IMR-90 (cell line): ENCODE measurements around the gene SSR2. TPM values are rescaled to one million over a fixed set of nuclear protein-coding genes. Genes with fewer than 3 reads are reported as not detected.

ENCODE experiments used
- ATAC-seq: fragments of 200-7000 bp; cut with Tn5 transposase; 2 replicates; pipeline ENCODE4 v1.9.1; 2020; ENCODE audit warnings: low read depth, mild to moderate bottlenecking, moderate library complexity
- BruUV-seq: library from RNA; stranded (reverse); fragments of 400-500 nt; replicated peaks from 2 replicates; lab custom pipeline; 2021; lab: Mats Ljungman, UMichigan
- CTCF ChIA-PET: fragments of 300-600 bp; formaldehyde crosslinking; extraction: SDS; loops from one replicate; lab custom pipeline; 2021; ENCODE audit warnings: antibody characterized with exemption; lab: Yijun Ruan, JAX
- POLR2A ChIA-PET: fragments of 300-600 bp; sonication (Branson Sonifier 250); formaldehyde crosslinking; loops from one replicate; lab custom pipeline; 2022; ENCODE audit warnings: antibody characterized with exemption; ENCODE audit not compliant: unreplicated experiment; lab: Charles Lee
- DNase-seq: peaks from one replicate; pipeline ENCODE4 v3.0.0; 2013
- H2AFZ ChIP-seq: replicated peaks from 2 replicates; pipeline ENCODE3; 2013; ENCODE audit warnings: low read length, mild to moderate bottlenecking; ENCODE audit not compliant: poor library complexity
- H2AK5ac ChIP-seq: 2 replicates; pipeline ENCODE4 v1.6.1; 2013; ENCODE audit warnings: low read depth, low read length, inconsistent platforms
- H2AK9ac ChIP-seq: replicated peaks from 2 replicates; pipeline ENCODE3; 2013; ENCODE audit warnings: mild to moderate bottlenecking, low read depth, low read length, moderate library complexity; ENCODE audit not compliant: poor library complexity
- H2BK120ac ChIP-seq: 2 replicates; pipeline ENCODE4 v1.6.1; 2013; ENCODE audit warnings: low read depth, low read length, inconsistent platforms
- H2BK15ac ChIP-seq: 3 replicates; pipeline ENCODE4 v1.6.1; 2013; ENCODE audit warnings: low read depth, low read length, inconsistent platforms
- H2BK20ac ChIP-seq: 2 replicates; pipeline ENCODE4 v1.6.1; 2013; ENCODE audit warnings: low read depth, mild to moderate bottlenecking, inconsistent platforms, low read length, moderate library complexity
- H2BK5ac ChIP-seq: 2 replicates; pipeline ENCODE4 v1.6.1; 2013; ENCODE audit warnings: mild to moderate bottlenecking, low read depth, low read length, inconsistent platforms; ENCODE audit not compliant: poor library complexity, severe bottlenecking
- H3K14ac ChIP-seq: replicated peaks from 2 replicates; pipeline ENCODE4 v1.6.1; 2013; ENCODE audit warnings: low read depth, low read length, inconsistent platforms
- H3K18ac ChIP-seq: 2 replicates; pipeline ENCODE4 v1.6.1; 2013; ENCODE audit warnings: low read depth, low read length, control low read depth
- H3K23ac ChIP-seq: 2 replicates; pipeline ENCODE4 v1.6.1; 2013; ENCODE audit warnings: low read depth, low read length, inconsistent platforms
- H3K27ac ChIP-seq: 2 replicates; pipeline ENCODE4 v1.5.1; 2013; ENCODE audit warnings: mild to moderate bottlenecking, control low read depth, low read length; ENCODE audit not compliant: insufficient read depth
- H3K27me3 ChIP-seq: 2 replicates; pipeline ENCODE4 v1.6.1; 2013; ENCODE audit warnings: low read length; ENCODE audit not compliant: control insufficient read depth, insufficient read depth
- H3K36me3 ChIP-seq: 2 replicates; pipeline ENCODE4 v1.6.1; 2013; ENCODE audit warnings: low read length, mixed read lengths; ENCODE audit not compliant: control insufficient read depth, insufficient read depth
- H3K4ac ChIP-seq: 2 replicates; pipeline ENCODE4 v1.6.1; 2013; ENCODE audit warnings: low read depth, low read length, inconsistent platforms
- H3K4me1 ChIP-seq: 2 replicates; pipeline ENCODE4 v1.6.1; 2013; ENCODE audit warnings: low read length, mixed read lengths; ENCODE audit not compliant: control insufficient read depth, insufficient read depth
- H3K4me2 ChIP-seq: 2 replicates; pipeline ENCODE4 v1.6.1; 2013; ENCODE audit warnings: low read depth, mild to moderate bottlenecking, control low read depth, low read length, moderate library complexity
- H3K4me3 ChIP-seq: 2 replicates; pipeline ENCODE4 v1.5.1; 2013; ENCODE audit warnings: low read depth, mild to moderate bottlenecking, control low read depth, low read length, moderate library complexity; ENCODE audit not compliant: insufficient read depth
- H3K56ac ChIP-seq: 2 replicates; pipeline ENCODE4 v1.6.1; 2013; ENCODE audit warnings: low read length, inconsistent platforms; ENCODE audit not compliant: insufficient read depth; ENCODE audit errors: extremely low read depth
- H3K79me1 ChIP-seq, 2 experiments: 2 replicates each; pipeline ENCODE4 v1.6.1; 2013; ENCODE audit warnings: low read length in 2 of 2, inconsistent platforms in 1 of 2, low read depth in 1 of 2
- H3K9ac ChIP-seq: 2 replicates; pipeline ENCODE4 v1.6.1; 2013; ENCODE audit warnings: low read depth, low read length, control low read depth
- H3K9me1 ChIP-seq: 2 replicates; pipeline ENCODE4 v1.6.1; 2013; ENCODE audit warnings: low read length, inconsistent platforms; ENCODE audit not compliant: insufficient read depth
- H3K9me3 ChIP-seq: 2 replicates; pipeline ENCODE4 v1.6.1; 2013; ENCODE audit warnings: low read length; ENCODE audit not compliant: control insufficient read depth, insufficient read depth
- H4K20me1 ChIP-seq: 2 replicates; pipeline ENCODE4 v1.6.1; 2013; ENCODE audit warnings: low read length, inconsistent platforms; ENCODE audit not compliant: insufficient read depth
- H4K5ac ChIP-seq: 2 replicates; pipeline ENCODE4 v1.6.1; 2013; ENCODE audit warnings: mild to moderate bottlenecking, low read depth, low read length, control low read depth
- H4K8ac ChIP-seq, 2 experiments: 2 replicates each; pipeline ENCODE4 v1.6.1; 2013; ENCODE audit warnings: low read depth in 2 of 2, low read length in 2 of 2, control low read depth in 1 of 2, inconsistent platforms in 1 of 2
- H4K91ac ChIP-seq: 2 replicates; pipeline ENCODE4 v1.6.1; 2013; ENCODE audit warnings: low read depth, low read length, inconsistent platforms; ENCODE audit not compliant: insufficient read depth
- CEBPB ChIP-seq: IDR thresholded peaks from 2 replicates; pipeline ENCODE4 v1.6.1; 2012; ENCODE audit warnings: low read depth, low read length, improper control_type of control experiment
- CHD1 ChIP-seq: IDR thresholded peaks from 2 replicates; pipeline ENCODE4 v1.6.1; 2012; ENCODE audit warnings: low read depth, low read length, improper control_type of control experiment
- CTCF ChIP-seq: conservative IDR thresholded peaks from 2 replicates; pipeline ENCODE4 v1.5.1; 2012; ENCODE audit warnings: mild to moderate bottlenecking, low read depth, low read length, improper control_type of control experiment
- ELK1 ChIP-seq: fragments of 150-350 bp; IDR thresholded peaks from 2 replicates; pipeline ENCODE4 v1.6.1; 2016; ENCODE audit warnings: low read depth, mild to moderate bottlenecking, low read length, moderate library complexity, borderline replicate concordance
- MAZ ChIP-seq: IDR thresholded peaks from 2 replicates; pipeline ENCODE4 v1.6.1; 2012; ENCODE audit warnings: low read depth, mild to moderate bottlenecking, low read length, improper control_type of control experiment, moderate library complexity, borderline replicate concordance
- MXI1 ChIP-seq: IDR thresholded peaks from 2 replicates; pipeline ENCODE4 v1.6.1; 2012; ENCODE audit warnings: low read depth, mild to moderate bottlenecking, low read length, moderate library complexity, borderline replicate concordance
- SMC3 ChIP-seq: fragments of 150-350 bp; IDR thresholded peaks from 2 replicates; pipeline ENCODE4 v1.6.1; 2016; ENCODE audit warnings: low read depth, mild to moderate bottlenecking, antibody characterized with exemption, low read length, moderate library complexity
- WGBS, 2 experiments: methylation state at CpG; one replicate each; pipeline versions ENCODE4 v1.1.5 to v1.1.7; 2013; ENCODE audit warnings: missing lambda C conversion rate in 2 of 2; ENCODE audit not compliant: insufficient read length in 1 of 2; ENCODE audit errors: extremely low coverage in 2 of 2; 5-methylcytosine and 5-hydroxymethylcytosine counted together
- dilution Hi-C: fragments of 300-500 bp; cut with HindIII; formaldehyde crosslinking; loops from one replicate; pipeline ENCODE4 v1.14.3; 2018; ENCODE audit warnings: low sequenced_read_pairs; ENCODE audit not compliant: unreplicated experiment
- in situ Hi-C: fragments of 300-500 bp; cut with MboI; formaldehyde crosslinking; loops from 3 replicates; pipeline ENCODE4 v1.14.3; 2019; ENCODE audit warnings: low sequenced_read_pairs, inconsistent platforms, mixed read lengths
- intact Hi-C: fragments of 100-400 bp; cut with micrococcal nuclease; formaldehyde crosslinking; loops from 2 replicates; pipeline ENCODE4 v1.10.0; 2022
- polyA plus RNA-seq, 3 experiments: library from polyadenylated mRNA; depleted of rRNA; stranded (reverse); fragments of >200 nt; gene quantifications; 2 replicates each; pipeline ENCODE4 v1.2.3, GENCODE V29; 2012; ENCODE audit warnings: low replicate concordance in 1 of 3
- total RNA-seq: library from RNA; depleted of rRNA; stranded (reverse); fragments of >200 nt; gene quantifications from 2 replicates; pipeline ENCODE4 v1.2.3, GENCODE V29; 2012

The SSR2 gene
- total and polyA plus RNA-seq, 2 of the 4 experiments (the other 2 are of a cell fraction) = 553 to 1,264 TPM

GRCh38 chr1:155993595-155993994 lies 27.2 kb downstream of the SSR2 start:
- ChIA-PET POLR2A (no interaction called here), CTCF (interaction anchor here (0.6 kb wide), 1 partner anchor 32 kb away, joined by 3 read pairs; no protein-coding TSS in a partner anchor)
- Histone ChIP-seq H3K18ac (no peak overlapping the region), H3K14ac (no peak overlapping the region), H3K27me3 (no peaks in the 10 kb centered on the region), H3K79me1 (peaks cover 0 to 7% of the 10 kb centered on the region in 2 experiments; a peak in 1 of 4 replicates), H3K9ac (no peak overlapping the region), H2AK9ac (peak overlapping the region; percentile 65), H3K23ac (no peak overlapping the region; the same call in 1 of the 2 replicates), H3K4me2 (no peak overlapping the region), H3K27ac (no peak overlapping the region), H3K36me3 (no peaks in the 10 kb centered on the region), H3K9me1 (no peaks in the 10 kb centered on the region), H3K56ac (peak overlapping the region; percentile 28; the same call in 1 of the 2 replicates), H2BK20ac (no peak overlapping the region), H4K8ac (no peak overlapping the region), H4K20me1 (no peaks in the 10 kb centered on the region), H4K91ac (no peak overlapping the region), H3K4me1 (peaks cover 8% of the 10 kb centered on the region), H2BK15ac (no peak overlapping the region), H3K4me3 (no peak overlapping the region), H4K5ac (no peak overlapping the region), H2BK120ac (no peak overlapping the region), H2BK5ac (no peak overlapping the region), H2AFZ (no peak overlapping the region), H2AK5ac (peak overlapping the region; percentile 15; the same call in 1 of the 2 replicates), H3K4ac (no peak overlapping the region), H3K9me3 (no peaks in the 10 kb centered on the region)
- intact Hi-C loops (no loop called here), dilution Hi-C loops (no loop called here), in situ Hi-C loops (no loop called here)
- no CpG with 5 or more reads among the region's 3 CpGs for WGBS, 2 experiments
- no peak for DNase-seq
- ATAC-seq = no peak
- BruUV-seq = no TSS peak
- TF ChIP-seq CTCF = no peak
- no peak for TF ChIP-seq SMC3
- TF ChIP-seq ELK1 = no peak
- TF ChIP-seq MXI1 = no peak
- no peak for TF ChIP-seq CHD1
- TF ChIP-seq CEBPB = no peak
- no peak for TF ChIP-seq MAZ
